ENCODE results near the gene SLC16A12. TPM values are rescaled to one million over a fixed set of nuclear protein-coding genes. Genes with fewer than 3 reads are reported as not detected.
"Not testable (repeated sequence)": the region's sequence is repeated elsewhere in the genome, so short reads cannot be mapped to it uniquely, and the experiment has no call there.

The SLC16A12 gene
- total and polyA plus RNA-seq, 2 of the 8 experiments (the other 6 are each of a cell fraction or from before 2014, with no cell fraction given), result 1.6 to 1.9 TPM

- H2AK5ac ChIP-seq (ENCODE audit: low read depth, low read length); H3K79me1 ChIP-seq (ENCODE audit: low read depth, low read length); H2BK120ac ChIP-seq (replicated peaks; ENCODE audit: low read depth, low read length); H3K79me2 ChIP-seq (ENCODE audit: control insufficient read depth in 1 of 2, insufficient read depth in 2 of 2, low read length in 2 of 2); H2BK5ac ChIP-seq (ENCODE audit: low read depth, low read length); H3K4me2 ChIP-seq (ENCODE audit: insufficient read depth in 1 of 2, low read depth in 2 of 2, low read length in 2 of 2); H3K4ac ChIP-seq (replicated peaks; ENCODE audit: insufficient read length, low read depth, low read length); H2BK20ac ChIP-seq (ENCODE audit: low read length); H2AFZ ChIP-seq (ENCODE audit: low read length); H3K4me3 ChIP-seq (ENCODE audit: extremely low read depth in 1 of 4, insufficient read depth in 2 of 4, low read depth in 3 of 4, low read length in 4 of 4); H3K23ac ChIP-seq (ENCODE audit: insufficient read length); H4K20me1 ChIP-seq (replicated peaks in 1 of 2; ENCODE audit: control insufficient read depth in 1 of 2, insufficient read depth in 2 of 2, low read length in 2 of 2); DNase-seq (ENCODE audit: low read depth in 1 of 2, low spot score in 2 of 2); H2BK15ac ChIP-seq (ENCODE audit: low read length); H3K36me3 ChIP-seq (ENCODE audit: control insufficient read depth in 2 of 4, insufficient read depth in 4 of 4, low read length in 3 of 4); FAIRE-seq; H3K56ac ChIP-seq (replicated peaks; ENCODE audit: insufficient read length, low read depth, low read length); CTCF ChIA-PET (ENCODE audit: partially characterized antibody); H3K18ac ChIP-seq (ENCODE audit: extremely low read depth, low read length); H4K8ac ChIP-seq (ENCODE audit: extremely low read depth, insufficient read depth, low read length); H3K9me3 ChIP-seq (ENCODE audit: insufficient read depth in 2 of 2, low read depth in 1 of 2, low read length in 1 of 2); H3K4me1 ChIP-seq (replicated peaks in 1 of 4; ENCODE audit: control insufficient read depth in 3 of 4, insufficient read depth in 4 of 4, low read length in 3 of 4); H2BK12ac ChIP-seq (ENCODE audit: low read depth, low read length); H3K9ac ChIP-seq (replicated peaks in 1 of 4; ENCODE audit: extremely low read depth in 1 of 4, low read depth in 3 of 4, low read length in 3 of 4); H3K23me2 ChIP-seq (ENCODE audit: low read depth, low read length); H3K27ac ChIP-seq (ENCODE audit: low read depth, low read length); H4K91ac ChIP-seq (replicated peaks; ENCODE audit: insufficient read length, low read length); H4K5ac ChIP-seq (ENCODE audit: insufficient read length, low read depth, low read length); H3K14ac ChIP-seq (ENCODE audit: insufficient read length); POLR2A ChIA-PET (ENCODE audit: partially characterized antibody); H3K27me3 ChIP-seq (replicated peaks in 1 of 4; ENCODE audit: control insufficient read depth in 3 of 4, extremely low read depth in 1 of 4, insufficient read depth in 3 of 4, low read length in 3 of 4): not testable (repeated sequence)
- WGBS, 2 experiments (ENCODE audit: extremely low coverage in 1 of 2, insufficient coverage in 1 of 2, insufficient read length in 1 of 2, insufficient replicate concordance in 2 of 2, low coverage in 1 of 2, low lambda C conversion rate in 2 of 2, missing lambda C conversion rate in 1 of 2), result 91% methylated on average over 1 of the region's 1 CpG; no CpG with 5 or more reads in 1 of the 2 experiments
Observed at GRCh38 chr10:89546651-89547050, 11.3 kb upstream of the SLC16A12 start.

Data from H1 (cell line).